ENCODE data around the gene RRAS.

GRCh38 chr19:49594157-49594992 is 45.6 kb downstream of the RRAS start:
- no peak for TF ChIP-seq GATA1 (IDR thresholded peaks at IDR 0.05; ENCODE audit: low read depth, low read length)
- no peak for TF ChIP-seq POLR2A (IDR thresholded peaks at IDR 0.05; ENCODE audit: low read length)
